Mesodermal cell (in vitro differentiated cells): ENCODE measurements around the gene PPP6R2.
"Not testable (repeated sequence)": the region's sequence is repeated elsewhere in the genome, so short reads cannot be mapped to it uniquely, and the experiment has no call there.

Source experiments
- H3K27ac ChIP-seq: 2 replicates; pipeline ENCODE4 v1.7.0; 2013; ENCODE audit warnings: mild to moderate bottlenecking, low read depth, low read length, moderate library complexity; ENCODE audit not compliant: severe bottlenecking
- H3K36me3 ChIP-seq: 2 replicates; pipeline ENCODE4 v1.7.1; 2013; ENCODE audit warnings: mild to moderate bottlenecking, low read length, moderate library complexity; ENCODE audit not compliant: control insufficient read depth, insufficient read depth
- H3K4me1 ChIP-seq: one replicate; pipeline ENCODE4 v1.7.1; 2013; ENCODE audit warnings: mild to moderate bottlenecking, low read length; ENCODE audit not compliant: insufficient read depth, control insufficient read depth, poor library complexity, severe bottlenecking
- H3K4me3 ChIP-seq: 2 replicates; pipeline ENCODE4 v1.7.0; 2013; ENCODE audit warnings: low read length, control low read depth, mild to moderate bottlenecking; ENCODE audit not compliant: insufficient read depth, poor library complexity, severe bottlenecking; ENCODE audit errors: extremely low read depth
- H3K9me3 ChIP-seq: 2 replicates; pipeline ENCODE4 v1.7.1; 2013; ENCODE audit warnings: mild to moderate bottlenecking, low read length, moderate library complexity; ENCODE audit not compliant: control insufficient read depth
- WGBS, 2 experiments: methylation state at CpG; one replicate each; pipeline ENCODE4 v1.1.5; 2013; ENCODE audit warnings: missing lambda C conversion rate in 2 of 2; ENCODE audit not compliant: insufficient coverage in 2 of 2; 5-methylcytosine and 5-hydroxymethylcytosine counted together

PPP6R2 gene

DNA sequence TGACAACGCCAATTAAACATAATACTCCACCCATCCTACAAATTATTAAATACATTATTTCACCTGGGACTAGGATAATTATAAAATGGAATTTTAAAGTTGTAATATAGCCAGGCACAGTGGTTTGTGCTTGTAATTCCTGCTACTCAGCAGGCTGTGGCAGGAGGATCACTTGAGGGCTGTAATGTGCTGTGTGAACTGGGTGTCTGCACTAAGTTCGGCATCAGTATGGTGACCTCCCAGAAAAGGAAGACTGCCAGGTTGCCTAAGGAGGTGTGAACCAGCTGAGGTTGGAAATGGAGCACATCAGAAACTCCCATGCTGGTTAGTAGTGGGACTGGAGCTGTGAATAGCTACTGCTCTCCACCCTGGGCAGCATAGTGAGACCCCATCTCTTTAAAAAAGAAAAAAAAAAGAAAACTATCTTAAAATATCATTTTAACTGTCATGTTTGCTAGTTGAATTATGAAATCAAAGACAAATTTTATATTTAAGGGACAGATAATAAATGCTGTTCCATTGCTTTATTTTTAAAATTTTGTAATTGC, 28.0 kb downstream of the PPP6R2 start:
- Histone ChIP-seq H3K36me3 (peaks cover 58% of the 10 kb centered on the region), H3K27ac (no peak overlapping the region), H3K4me3 (no peak overlapping the region), H3K4me1 (no peaks in the 10 kb centered on the region), H3K9me3 (no peaks in the 10 kb centered on the region)
- WGBS, 2 experiments: 80 to 100% methylated on average over 1 of the region's 2 CpGs

DNA sequence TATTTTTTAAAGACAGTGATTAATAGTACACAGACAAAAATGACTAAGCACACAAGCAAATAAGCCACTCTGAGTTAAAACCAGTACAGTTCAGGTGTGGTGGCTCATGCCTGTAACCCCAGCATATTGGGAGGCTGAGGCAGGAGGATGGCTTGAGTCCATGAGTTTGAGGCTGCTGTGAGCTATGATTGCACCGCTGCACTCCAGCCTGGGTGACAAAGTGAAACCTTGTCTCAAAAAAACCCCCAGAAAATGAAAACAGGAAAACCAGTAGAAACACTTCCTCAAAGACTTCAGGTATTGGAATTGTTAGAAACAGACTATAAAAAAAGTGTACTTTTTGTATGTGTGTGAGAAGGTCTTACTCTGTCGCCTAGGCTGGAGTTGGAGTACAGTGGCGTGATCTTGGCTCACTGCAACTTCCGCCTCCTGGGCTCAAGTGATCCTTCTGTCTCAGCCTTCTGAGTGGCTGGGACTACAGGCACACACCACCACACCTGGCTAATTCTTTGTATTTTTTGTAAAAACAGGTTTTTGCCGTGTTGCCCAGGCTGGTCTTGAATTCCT, 33.0 kb downstream of the PPP6R2 start:
- H3K36me3 ChIP-seq: peaks cover 88% of the 10 kb centered on the region
- WGBS, 2 experiments: 89 to 93% methylated on average over 3 to 4 of the region's 5 CpGs

DNA sequence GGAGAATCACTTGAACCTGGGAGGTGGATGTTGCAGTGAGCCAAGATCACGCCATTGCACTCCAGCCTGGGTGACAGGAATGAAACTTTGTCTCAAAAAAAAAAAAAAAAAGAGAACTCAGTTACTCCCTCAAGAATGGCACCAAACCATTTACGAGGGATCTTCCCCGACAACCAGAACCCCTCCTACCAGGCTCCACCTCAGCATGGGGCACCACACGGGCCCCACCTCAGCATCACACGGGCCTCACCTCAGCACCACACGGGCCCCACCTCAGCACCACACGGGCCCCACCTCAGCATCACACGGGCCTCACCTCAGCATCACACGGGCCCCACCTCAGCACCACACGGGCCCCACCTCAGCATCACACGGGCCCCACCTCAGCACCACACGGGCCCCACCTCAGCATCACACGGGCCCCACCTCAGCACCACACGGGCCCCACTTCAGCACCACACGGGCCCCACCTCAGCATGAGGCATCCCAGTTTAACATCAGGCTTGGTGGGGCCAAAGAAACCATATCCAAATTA, 38.0 kb downstream of the PPP6R2 start:
- H3K4me1 ChIP-seq, H3K4me3 ChIP-seq, H3K27ac ChIP-seq, H3K9me3 ChIP-seq: not testable (repeated sequence)
- peaks cover 62% of the 10 kb centered on the region for H3K36me3 ChIP-seq
- WGBS, 2 experiments: 87 to 100% methylated on average over 1 to 5 of the region's 15 CpGs

More for the DNA sequence above, 33.0 kb downstream of the PPP6R2 start:
- Histone ChIP-seq H3K4me3 (no peak overlapping the region), H3K4me1 (no peaks in the 10 kb centered on the region), H3K9me3 (no peaks in the 10 kb centered on the region), H3K27ac (no peak overlapping the region)

DNA sequence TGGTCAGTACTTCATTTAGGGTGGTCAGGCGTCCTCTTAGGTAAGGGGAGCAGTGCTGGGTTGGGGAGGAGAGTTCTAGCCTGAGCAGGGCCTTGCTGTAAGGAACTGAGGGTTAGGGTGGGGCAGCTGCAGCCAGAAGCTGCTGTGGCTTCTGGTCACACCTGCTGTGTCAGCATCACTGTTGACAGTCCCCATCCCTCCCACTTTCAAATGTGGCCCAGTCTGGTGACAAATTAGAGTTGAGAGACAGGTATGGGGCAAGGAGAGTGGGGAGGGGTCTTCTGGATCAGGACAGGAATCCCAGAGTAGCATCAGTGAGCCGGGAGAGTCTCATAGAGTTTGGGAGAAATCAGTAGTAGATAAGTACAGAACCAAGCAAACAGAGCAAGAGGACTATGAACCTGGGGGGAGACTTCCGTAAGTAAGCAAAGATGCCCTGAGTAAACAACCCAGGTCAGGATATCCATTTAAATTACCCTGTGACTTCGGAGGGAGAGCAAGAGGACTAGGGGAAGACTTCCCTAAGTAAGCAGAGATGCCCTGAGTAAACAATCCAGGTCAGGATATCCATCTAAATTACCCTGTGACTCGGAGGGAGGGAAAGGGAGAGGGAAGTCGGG, 53.7 kb downstream of the PPP6R2 start:
- Histone ChIP-seq H3K4me1 (peaks cover 16% of the 10 kb centered on the region), H3K4me3 (no peak overlapping the region), H3K27ac (peak overlapping the region; percentile 69), H3K36me3 (peaks cover 39% of the 10 kb centered on the region), H3K9me3 (no peaks in the 10 kb centered on the region)
- WGBS, 2 experiments: 65 to 76% methylated on average over 5 of the region's 6 CpGs

DNA sequence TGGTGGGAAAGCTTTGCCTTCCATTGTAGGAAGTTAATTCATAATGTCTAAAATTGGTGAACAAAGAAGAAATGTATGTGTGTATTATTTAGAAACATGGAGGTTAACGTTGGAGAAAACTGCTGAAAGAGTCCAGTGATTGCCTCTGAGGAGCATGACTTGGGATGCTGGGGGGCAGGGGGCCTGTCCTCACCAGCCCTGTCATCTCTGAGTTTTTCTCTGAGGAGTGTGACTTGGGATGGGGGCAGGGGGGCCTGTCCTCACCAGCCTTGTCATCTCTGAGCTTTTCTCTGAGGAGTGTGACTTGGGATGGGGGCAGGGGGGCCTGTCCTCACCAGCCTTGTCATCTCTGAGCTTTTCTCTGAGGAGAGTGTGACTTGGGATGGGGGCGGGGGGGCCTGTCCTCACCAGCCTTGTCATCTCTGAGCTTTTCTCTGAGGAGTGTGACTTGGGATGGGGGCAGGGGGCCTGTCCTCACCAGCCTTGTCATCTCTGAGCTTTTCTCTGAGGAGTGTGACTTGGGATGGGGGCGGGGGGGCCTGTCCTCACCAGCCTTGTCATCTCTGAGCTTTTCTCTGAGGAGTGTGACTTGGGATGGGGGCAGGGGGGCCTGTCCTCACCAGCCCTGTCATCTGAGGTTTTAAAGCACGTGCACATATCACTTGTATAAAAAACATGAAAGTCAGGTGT, 54.4 kb downstream of the PPP6R2 start:
- not testable (repeated sequence) for H3K4me3 ChIP-seq, H3K9me3 ChIP-seq
- Histone ChIP-seq H3K4me1 (peaks cover 16% of the 10 kb centered on the region), H3K27ac (peak overlapping the region; percentile 69), H3K36me3 (peaks cover 44% of the 10 kb centered on the region)
- 62 to 73% methylated on average over 1 to 2 of the region's 4 CpGs for WGBS, 2 experiments

DNA sequence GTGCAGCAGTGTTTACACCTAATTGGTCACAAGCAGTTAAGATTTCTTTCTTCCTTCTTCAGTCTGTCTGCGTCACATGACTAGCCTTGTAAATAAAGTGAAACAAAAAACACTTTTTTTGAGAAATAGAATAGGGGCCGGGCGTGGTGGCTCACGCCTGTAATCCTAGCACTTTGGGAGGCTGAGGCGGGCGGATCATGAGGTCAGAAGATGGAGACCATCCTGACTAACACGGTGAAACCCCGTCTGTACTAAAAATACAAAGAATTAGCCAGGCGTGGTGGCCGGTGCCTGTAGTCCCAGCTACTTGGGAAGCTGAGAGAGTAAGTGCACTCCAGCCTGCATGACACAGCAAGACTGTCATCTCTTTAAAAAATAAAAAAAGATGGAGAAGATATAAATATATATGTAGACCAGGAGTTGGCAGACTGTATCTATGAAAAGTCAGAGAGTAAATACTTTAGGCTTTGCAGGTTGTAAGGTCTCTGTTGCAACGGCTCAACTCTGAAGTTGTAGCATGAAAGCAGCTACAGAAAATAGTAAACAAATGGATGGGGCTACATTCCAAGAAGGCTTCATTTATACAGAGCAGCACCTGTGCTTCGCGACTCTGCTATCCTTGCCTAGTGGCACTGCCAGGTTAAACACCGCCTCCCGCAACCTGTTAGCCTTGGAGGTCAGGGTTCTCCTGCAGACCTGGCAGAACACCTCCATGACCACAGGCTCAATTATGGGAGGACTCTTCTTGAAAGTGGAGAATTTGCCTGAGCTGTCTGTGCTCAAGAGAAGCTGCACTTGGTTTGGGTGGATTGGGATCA, 55.9 kb downstream of the PPP6R2 start:
- Histone ChIP-seq H3K36me3 (peaks cover 53% of the 10 kb centered on the region), H3K27ac (no peak overlapping the region), H3K4me3 (no peak overlapping the region), H3K9me3 (no peaks in the 10 kb centered on the region), H3K4me1 (peaks cover 16% of the 10 kb centered on the region)
- 87 to 90% methylated on average over 10 to 14 of the region's 15 CpGs for WGBS, 2 experiments

DNA sequence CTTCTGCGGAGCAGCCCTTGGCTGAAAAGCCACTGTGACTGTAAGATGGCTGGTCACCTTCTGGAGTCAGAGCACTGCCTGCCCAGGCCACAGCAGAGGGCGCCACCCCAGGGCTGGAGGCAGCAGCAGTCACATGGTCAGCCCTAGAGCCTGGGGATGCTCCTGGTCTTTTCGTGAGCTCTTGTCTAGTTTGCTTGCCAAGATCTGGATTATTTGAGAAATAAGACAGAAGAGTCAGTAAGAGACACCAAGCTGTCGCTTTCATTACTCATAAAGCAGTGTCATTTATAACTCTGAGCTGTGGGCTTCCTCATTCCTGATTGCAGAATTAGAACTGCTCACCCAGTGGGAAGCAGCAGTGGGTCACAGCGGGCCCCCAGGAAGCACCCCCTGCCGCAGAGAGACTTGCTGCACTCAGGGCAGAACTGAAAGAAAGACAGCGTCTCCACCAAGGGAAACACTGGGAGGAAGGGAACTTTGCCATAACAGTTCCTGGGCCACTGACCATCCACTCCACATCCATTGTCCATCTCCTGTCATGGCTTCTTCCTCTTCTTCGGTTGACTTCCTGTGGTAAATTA, 56.7 kb downstream of the PPP6R2 start:
- H3K27ac ChIP-seq: no peak overlapping the region
- no peak overlapping the region for H3K4me3 ChIP-seq
- peaks cover 56% of the 10 kb centered on the region for H3K36me3 ChIP-seq
- WGBS, 2 experiments: 81 to 90% methylated on average over 5 to 6 of the region's 8 CpGs
- H3K4me1 ChIP-seq: peaks cover 16% of the 10 kb centered on the region
- H3K9me3 ChIP-seq: no peaks in the 10 kb centered on the region

DNA sequence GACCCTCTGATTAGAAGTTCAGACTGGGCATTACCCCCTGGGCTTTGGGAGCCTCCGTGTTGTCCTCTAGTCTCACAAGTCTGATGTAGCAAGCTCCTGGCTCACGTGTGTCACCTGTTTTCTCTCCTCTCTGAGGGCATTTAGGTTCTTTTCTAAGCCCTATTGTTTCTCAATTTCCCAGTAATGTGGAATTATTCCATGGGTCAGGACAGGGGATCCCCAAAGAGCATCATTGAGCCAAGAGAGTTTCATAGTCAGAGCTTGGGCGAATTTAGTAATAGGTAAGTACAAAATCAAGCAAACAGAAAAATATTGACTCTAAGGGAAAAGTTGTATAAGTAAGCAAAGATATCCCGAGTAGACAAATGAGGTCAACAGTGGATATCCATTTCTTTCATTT, 57.3 kb downstream of the PPP6R2 start:
- no peaks in the 10 kb centered on the region for H3K9me3 ChIP-seq
- 92 to 96% methylated on average over 2 to 4 of the region's 4 CpGs for WGBS, 2 experiments
- peaks cover 16% of the 10 kb centered on the region for H3K4me1 ChIP-seq
- no peak overlapping the region for H3K27ac ChIP-seq
- H3K36me3 ChIP-seq: peaks cover 53% of the 10 kb centered on the region
- H3K4me3 ChIP-seq: no peak overlapping the region

DNA sequence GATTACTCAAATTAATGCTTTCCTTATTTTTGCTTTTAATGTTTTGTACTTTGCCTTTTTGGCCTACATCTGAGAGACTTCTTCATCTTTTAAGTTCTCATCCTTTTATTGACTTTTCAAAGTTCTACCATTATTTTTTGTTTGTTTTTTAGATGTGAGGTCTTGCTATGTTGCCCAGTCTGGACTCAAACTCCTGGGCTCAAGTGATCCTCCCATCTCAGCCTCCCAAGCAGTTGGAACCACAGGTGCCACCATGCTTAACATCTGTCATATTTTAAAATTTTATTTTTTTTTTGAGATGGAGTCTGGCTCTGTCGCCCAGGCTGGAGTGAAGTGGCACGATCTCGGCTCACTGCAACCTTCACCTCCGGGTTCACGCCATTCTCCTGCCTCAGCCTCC, 57.8 kb downstream of the PPP6R2 start:
- no peaks in the 10 kb centered on the region for H3K9me3 ChIP-seq
- H3K27ac ChIP-seq: no peak overlapping the region
- H3K4me1 ChIP-seq: peaks cover 16% of the 10 kb centered on the region
- no peak overlapping the region for H3K4me3 ChIP-seq
- 98% methylated on average over 5 of the region's 5 CpGs for WGBS, 2 experiments
- H3K36me3 ChIP-seq: peaks cover 49% of the 10 kb centered on the region

DNA sequence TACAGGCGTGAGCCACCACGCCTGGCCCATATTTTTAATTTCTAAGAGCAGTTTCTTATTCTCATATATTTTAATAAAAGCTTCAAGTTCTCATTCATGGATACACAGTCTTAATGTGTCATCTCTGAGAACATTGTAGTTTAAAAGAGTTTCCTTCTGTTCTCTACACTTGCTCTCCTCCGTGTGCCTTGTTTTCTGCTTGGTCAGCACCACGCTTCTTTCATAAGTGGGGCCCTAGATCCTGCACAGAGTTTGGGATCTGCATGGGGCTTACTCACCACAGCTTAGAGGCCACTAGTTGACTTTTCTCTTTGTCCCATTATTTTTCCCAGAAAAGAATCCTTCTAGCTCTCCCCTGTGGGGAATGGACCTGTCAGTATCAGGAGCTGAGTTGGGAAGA, 58.8 kb downstream of the PPP6R2 start:
- Histone ChIP-seq H3K27ac (no peak overlapping the region), H3K36me3 (peaks cover 55% of the 10 kb centered on the region), H3K4me3 (no peak overlapping the region), H3K9me3 (no peaks in the 10 kb centered on the region), H3K4me1 (peaks cover 12% of the 10 kb centered on the region)
- WGBS, 2 experiments: 85 to 90% methylated on average over 2 of the region's 4 CpGs
